SKM-1 treated with dmso at 0.1 percent for 144 hours (cell line): Measurements from ENCODE around the gene UNC5CL.
A peak's percentile ranks its signal among the peaks of the same experiment; 100 is the strongest.
"Not testable (repeated sequence)": the region's sequence is repeated elsewhere in the genome, so short reads cannot be mapped to it uniquely, and the experiment has no call there.

Experiments
- DNase-seq: peaks from one replicate; lab custom pipeline; 2025; ENCODE audit not compliant: unreplicated experiment; lab: John Stamatoyannopoulos, UW

The UNC5CL gene

DNA sequence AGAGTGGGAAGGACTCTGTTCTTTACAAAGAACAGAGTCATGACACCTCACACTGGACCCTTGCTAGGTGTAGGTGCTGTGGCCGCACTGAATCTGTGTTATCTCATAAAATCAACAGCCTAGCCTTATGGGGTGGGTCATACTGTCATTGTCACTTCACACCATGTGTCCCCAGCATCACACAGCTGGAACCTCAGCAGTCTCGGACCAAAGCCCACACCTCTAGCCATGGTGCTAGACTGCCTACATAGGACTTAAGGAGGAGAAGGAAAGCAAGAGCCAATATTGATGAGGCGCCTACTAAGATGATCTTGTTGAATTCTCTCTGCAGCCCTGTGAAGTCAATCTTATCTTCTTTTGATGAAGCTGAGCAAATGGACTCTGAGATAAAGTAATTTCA is 31.0 kb downstream of the UNC5CL start:
- DNase-seq, result no peak

DNA sequence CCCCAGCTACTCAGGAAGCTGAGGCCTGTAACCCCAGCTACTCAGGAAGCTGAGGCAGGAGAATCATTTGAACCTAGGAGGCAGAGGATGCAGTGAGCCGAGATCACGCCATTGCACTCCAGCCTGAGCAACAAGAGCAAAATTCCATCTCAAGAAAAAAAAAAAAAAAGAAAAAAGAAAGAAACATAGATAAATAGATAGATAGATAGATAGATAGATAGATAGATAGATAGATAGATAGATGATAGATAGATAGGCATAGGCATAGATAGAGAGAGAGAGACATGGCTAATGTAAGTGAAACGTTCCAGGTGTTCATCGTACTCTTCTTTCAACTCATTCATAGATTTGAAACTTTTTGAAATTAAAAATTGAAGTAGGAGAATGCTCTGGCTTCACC is 32.0 kb downstream of the UNC5CL start:
- DNase-seq, result not testable (repeated sequence)

GRCh38 chr6:41006217-41006616 is 32.8 kb downstream of the UNC5CL start:
- DNase-seq, result peak; percentile 73

GRCh38 chr6:41002168-41002567 is 36.9 kb downstream of the UNC5CL start:
- no peak for DNase-seq

DNA sequence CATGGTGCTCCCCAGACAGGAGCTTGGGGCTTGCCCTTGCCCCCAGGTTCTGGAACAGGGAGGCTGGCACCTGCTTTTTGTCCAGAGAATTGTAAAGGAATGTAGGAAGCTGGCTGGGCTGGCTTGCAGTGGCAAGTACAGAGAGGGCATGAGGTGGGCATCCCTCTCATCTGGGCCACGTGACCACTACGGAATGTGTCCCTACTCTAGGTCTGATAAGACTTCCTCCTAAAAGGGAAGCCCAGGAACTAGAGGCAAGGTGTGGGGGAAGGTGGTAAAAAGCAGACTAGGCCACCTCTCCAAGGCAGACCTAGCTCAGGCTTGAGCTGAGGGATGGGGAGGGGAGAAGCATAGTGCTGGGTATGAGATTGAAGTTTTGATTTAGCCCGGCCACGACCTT is 38.8 kb downstream of the UNC5CL start:
- no peak for DNase-seq

GRCh38 chr6:40999569-40999968 is 39.5 kb downstream of the UNC5CL start:
- peak; percentile 74 for DNase-seq

DNA sequence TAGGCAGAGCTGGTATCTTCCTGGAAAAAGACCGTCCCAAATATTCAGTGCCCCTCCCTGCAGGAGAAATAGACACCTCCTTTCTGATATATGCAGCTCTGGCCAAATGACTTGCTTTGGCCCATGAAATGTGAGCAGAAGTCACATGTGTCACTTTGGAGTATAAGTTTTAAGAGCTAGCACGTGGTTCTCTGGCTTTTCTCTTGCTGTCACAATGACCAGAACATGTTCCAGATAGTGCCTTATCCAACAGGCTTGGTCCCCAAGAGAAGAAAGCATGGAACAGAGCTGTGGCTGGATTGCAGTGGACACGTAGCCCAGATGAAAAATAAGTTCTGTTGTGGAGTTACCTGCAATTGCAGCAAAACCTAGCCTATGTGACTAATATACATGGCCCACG is 40.4 kb downstream of the UNC5CL start:
- no peak for DNase-seq

GRCh38 chr6:40997234-40997957 is 41.6 kb downstream of the UNC5CL start:
- no peak for DNase-seq

- no peak for DNase-seq
These were observed 42.3 kb downstream of the UNC5CL start for GRCh38 chr6:40996591-40997233.

DNA sequence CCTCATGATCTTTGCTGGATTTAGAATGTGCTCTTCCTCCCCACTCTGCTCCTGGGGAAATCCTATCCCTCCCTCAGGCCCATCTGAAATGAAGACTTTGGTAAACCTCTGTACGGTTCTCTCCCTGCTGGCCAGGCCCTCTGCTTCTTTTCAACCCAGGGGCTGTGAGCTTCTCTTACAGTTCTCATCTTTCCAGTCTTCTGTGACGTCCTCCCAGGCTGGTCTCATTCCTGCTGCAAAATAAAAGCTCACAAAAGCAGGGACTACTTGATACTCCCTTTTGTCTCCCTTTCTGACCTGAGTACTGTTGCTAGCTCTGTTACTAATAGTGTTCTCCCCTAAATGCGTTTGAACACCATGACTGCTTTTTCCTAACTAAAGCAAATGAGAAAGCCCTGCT is 46.3 kb downstream of the UNC5CL start:
- DNase-seq, result no peak

DNA sequence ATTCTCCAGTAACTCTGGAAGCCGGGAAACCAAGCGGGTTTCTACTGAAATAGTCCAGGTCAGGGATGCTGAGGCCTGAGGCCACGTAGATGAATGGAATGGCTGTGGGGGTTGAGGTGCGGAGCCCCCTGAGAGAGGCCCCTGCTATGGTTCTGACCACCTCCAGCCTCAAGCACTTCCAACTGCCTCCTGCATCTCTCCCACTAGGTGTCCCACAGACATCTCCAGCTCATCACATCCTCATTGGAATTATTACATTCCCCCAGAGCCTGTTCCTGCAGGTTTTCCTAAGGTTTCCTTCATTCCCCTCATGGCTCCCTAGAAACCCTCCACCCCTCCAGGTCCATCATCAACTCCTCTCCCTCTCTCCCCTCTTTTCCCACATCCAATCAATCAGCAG is 48.7 kb downstream of the UNC5CL start:
- no peak for DNase-seq

DNA sequence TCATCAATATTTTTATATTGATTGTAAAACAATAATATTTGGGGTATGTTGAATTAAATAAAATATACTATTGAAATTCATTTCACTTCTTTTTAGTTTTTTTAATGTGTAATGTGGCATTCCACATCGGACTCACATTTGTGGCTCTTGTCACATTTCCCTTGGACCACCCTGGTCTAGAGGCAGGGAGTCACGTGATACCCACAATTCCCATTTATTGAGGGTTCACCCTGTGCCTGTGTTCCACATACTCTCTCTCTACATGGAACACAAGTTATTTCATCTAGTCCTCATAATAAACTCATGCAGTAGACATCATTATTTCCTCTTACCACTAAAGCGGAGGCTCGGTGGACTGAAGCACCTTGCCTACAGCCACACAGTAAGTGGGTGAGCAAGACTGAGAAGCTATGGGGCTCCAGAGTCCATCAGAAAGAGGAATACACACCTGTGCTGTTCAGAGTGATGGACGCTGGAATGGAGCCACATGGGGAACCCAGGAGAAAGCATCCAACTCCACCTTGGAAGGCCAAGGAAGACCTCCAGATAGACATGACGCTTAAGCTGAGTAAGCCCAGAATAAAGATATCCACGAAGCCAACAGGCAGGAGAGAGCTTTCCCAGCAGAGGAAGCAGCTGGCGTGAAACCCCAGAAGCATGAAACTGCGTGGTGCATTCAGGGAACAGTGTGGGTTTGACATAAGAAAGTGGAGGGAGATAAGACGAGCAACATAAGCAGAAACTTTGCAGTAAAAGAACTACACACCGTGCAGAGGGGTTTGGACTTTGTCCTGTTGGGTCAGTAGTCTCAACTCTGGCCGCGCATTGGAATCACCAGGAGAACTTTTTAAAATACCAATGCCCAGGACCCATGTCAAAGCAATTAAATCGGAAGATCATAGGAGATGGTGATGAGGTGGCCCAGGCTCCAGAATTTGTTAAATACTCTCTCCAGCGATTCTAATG is 49.5 kb downstream of the UNC5CL start:
- DNase-seq, result no peak

DNA sequence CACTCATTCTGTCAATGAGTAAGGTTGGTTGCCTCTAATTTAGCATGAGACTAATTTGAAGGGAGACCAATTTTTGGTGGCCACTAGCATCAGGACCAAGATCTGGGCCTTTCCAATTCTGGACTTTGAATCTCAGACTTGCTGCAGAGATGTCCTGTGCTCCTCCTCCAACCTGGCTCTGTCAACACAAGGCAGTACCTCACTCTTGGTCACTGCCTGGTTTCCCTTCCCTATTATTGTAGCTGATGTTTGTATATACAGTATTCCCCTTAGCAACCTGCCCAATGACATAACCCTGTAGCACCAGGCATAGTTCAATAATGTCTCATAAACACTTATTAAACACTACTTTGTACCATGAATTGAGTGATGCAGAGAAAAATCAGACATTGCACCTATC is 50.4 kb downstream of the UNC5CL start:
- DNase-seq, result no peak

- no peak for DNase-seq
These were observed 51.9 kb downstream of the UNC5CL start for GRCh38 chr6:40986921-40987819.

- no peak for DNase-seq
These were observed 52.7 kb downstream of the UNC5CL start for GRCh38 chr6:40986364-40986763.

DNA sequence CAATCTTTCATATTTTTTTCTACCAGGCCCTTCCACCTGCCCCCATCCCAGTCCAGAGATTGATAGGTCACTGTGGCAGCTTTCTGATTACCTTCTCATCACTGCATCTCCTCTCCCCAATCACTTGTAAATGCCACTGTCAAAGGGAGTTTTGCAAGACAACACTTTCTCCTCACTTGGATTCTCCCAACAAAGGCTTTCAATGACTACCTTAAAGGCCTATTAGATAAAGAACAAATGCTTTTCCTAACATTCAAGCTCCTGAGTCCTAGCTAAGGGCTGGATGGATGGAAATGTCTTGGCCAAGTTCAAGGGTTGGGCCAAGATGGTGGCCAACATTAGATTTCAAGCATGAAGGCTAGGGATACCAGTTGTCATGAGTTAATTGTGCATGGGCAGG is 55.3 kb downstream of the UNC5CL start:
- DNase-seq, result no peak

- no peak for DNase-seq
These were observed 56.1 kb downstream of the UNC5CL start for GRCh38 chr6:40982917-40983316.

DNA sequence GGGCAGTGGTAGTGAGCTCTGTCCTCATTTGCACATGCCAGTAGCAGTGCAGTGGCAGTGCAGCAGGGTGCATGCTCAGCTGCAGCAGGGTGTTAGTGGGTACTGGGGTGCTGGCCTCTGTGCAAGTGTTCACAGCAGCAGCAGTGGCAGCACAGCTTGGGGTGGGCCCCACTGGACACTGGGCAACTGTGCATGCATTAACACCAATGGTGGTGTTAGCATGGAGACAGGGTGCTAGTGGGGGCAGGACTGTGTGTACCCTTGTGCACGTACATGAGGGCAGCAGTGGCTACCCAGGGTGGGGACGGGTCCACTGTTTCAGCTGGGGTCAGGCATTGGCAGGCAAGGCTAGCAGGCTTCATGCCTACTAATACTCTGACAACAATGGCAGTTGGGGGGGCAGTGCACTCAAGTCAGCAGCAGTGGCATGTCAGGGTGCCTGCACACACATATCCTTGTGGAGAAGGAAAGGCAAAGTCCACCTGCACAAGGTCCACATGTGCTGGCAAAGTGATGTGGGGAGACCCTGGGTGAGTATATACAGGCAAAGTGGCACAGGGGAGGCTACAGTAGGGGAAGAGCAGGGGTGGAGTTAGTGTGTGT is 60.2 kb downstream of the UNC5CL start:
- no peak for DNase-seq

- DNase-seq, result no peak
These were observed 61.3 kb downstream of the UNC5CL start for GRCh38 chr6:40977695-40978094.

DNA sequence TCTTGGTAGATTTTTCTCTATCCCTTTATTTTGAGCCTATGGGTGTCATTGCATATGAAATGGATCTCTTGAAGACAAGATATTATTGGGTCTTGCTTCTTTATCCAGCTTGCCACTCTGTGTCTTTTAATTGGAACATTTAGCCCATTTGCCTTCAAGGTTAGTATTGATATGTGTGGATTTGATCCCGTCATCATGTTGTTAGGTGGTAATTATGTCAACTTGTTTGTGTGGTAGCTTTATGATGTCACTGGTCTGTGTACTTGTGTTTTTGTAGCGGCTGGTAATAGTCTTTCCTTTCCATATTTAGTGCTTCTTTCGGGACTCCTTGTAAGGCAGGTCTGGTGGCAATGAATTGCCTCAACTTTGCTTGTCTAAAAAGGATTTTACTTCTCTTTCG is 61.9 kb downstream of the UNC5CL start:
- DNase-seq, result no peak
